Measurements from ENCODE around the gene SIT1. TPM values are rescaled to one million over a fixed set of nuclear protein-coding genes. Genes with fewer than 3 reads are reported as not detected.

SIT1 gene
- total RNA-seq, 1 donor from 2014 or later: not detected

- H3K4me3 Mint-ChIP-seq: no peak overlapping the region
- no peak for TF ChIP-seq CTCF (conservative IDR thresholded peaks at IDR 0.05)
Observed at GRCh38 chr9:35606726-35607125, 44.0 kb downstream of the SIT1 start.

GRCh38 chr9:35606138-35606504 is 44.6 kb downstream of the SIT1 start:
- TF ChIP-seq CTCF (conservative IDR thresholded peaks at IDR 0.05): no peak
- Mint-ChIP-seq H3K4me3 (peak overlapping the region; percentile 89), H3K27me3 (no peaks in the 10 kb centered on the region), H3K27ac (peak overlapping the region; percentile 43), H3K9me3 (peaks cover 5% of the 10 kb centered on the region), H3K36me3 (peaks cover 9% of the 10 kb centered on the region), H3K4me1 (ENCODE audit: unreplicated experiment) (peaks cover 19% of the 10 kb centered on the region)
- no peak for DNase-seq (ENCODE audit: extremely low spot score, unreplicated experiment)

More at GRCh38 chr9:35606726-35607125, 44.0 kb downstream of the SIT1 start:
- Mint-ChIP-seq H3K9me3 (peaks cover 5% of the 10 kb centered on the region), H3K27me3 (peaks cover 5% of the 10 kb centered on the region), H3K4me1 (ENCODE audit: unreplicated experiment) (peaks cover 25% of the 10 kb centered on the region), H3K36me3 (peaks cover 9% of the 10 kb centered on the region), H3K27ac (no peak overlapping the region)
- DNase-seq (ENCODE audit: extremely low spot score, unreplicated experiment): no peak

- no peak for DNase-seq (ENCODE audit: extremely low spot score, unreplicated experiment)
- H3K4me3 Mint-ChIP-seq: peak overlapping the region; percentile 89
- H3K36me3 Mint-ChIP-seq: peaks cover 7% of the 10 kb centered on the region
- no peak overlapping the region for H3K27ac Mint-ChIP-seq
- peaks cover 5% of the 10 kb centered on the region for H3K9me3 Mint-ChIP-seq
- no peaks in the 10 kb centered on the region for H3K27me3 Mint-ChIP-seq
- H3K4me1 Mint-ChIP-seq (ENCODE audit: unreplicated experiment): peaks cover 19% of the 10 kb centered on the region
- no peak for TF ChIP-seq CTCF (conservative IDR thresholded peaks at IDR 0.05)
Observed at GRCh38 chr9:35605351-35606137, 45.2 kb downstream of the SIT1 start.

GRCh38 chr9:35604578-35605350 is 46.0 kb downstream of the SIT1 start, which contains the start of gene TESK1:
TESK1 (plus strand) TSS chr9:35605262; CDS start chr9:35605620, 358 bp downstream.
- peak; percentile 83 for DNase-seq (ENCODE audit: extremely low spot score, unreplicated experiment)
- Mint-ChIP-seq H3K4me3 (peak within 1 kb of the TSS; percentile 98), H3K36me3 (peaks cover 5% of the 10 kb centered on the region), H3K4me1 (ENCODE audit: unreplicated experiment) (peaks cover 19% of the 10 kb centered on the region), H3K9me3 (peaks cover 5% of the 10 kb centered on the region), H3K27me3 (no peaks in the 10 kb centered on the region), H3K27ac (peak within 1 kb of the TSS; percentile 100)
- no peak for TF ChIP-seq CTCF (conservative IDR thresholded peaks at IDR 0.05)

- peak; percentile 98 for TF ChIP-seq CTCF (conservative IDR thresholded peaks at IDR 0.05)
- peaks cover 5% of the 10 kb centered on the region for H3K36me3 Mint-ChIP-seq
Observed at GRCh38 chr9:35603986-35604577, 46.6 kb downstream of the SIT1 start.

More at GRCh38 chr9:35603986-35604577, 46.6 kb downstream of the SIT1 start:
- Mint-ChIP-seq H3K27me3 (no peaks in the 10 kb centered on the region), H3K9me3 (peaks cover 5% of the 10 kb centered on the region), H3K27ac (peak overlapping the region; percentile 100), H3K4me1 (ENCODE audit: unreplicated experiment) (peaks cover 19% of the 10 kb centered on the region), H3K4me3 (peak overlapping the region; percentile 98)
- peak; percentile 100 for DNase-seq (ENCODE audit: extremely low spot score, unreplicated experiment)
